HCT116 (cell line): ENCODE measurements around the gene PCDHGA3.

Experiments used
- CEBPB ChIP-seq: IDR thresholded peaks from 2 replicates; pipeline ENCODE4 v1.6.1; 2012; ENCODE audit warnings: low read depth
- EZH2 ChIP-seq: fragments of 200-600 bp; sonication (generic); IDR thresholded peaks from 2 replicates; pipeline ENCODE4 v1.6.1; 2017; ENCODE audit warnings: antibody characterized with exemption, mixed run types
- FOSL1 ChIP-seq: IDR thresholded peaks from 2 replicates; pipeline ENCODE4 v1.6.1; 2012; ENCODE audit warnings: low read depth
- YY1 ChIP-seq: IDR thresholded peaks from 2 replicates; pipeline ENCODE4 v1.6.1; 2011; ENCODE audit warnings: low read length, low read depth, moderate library complexity, mild to moderate bottlenecking; ENCODE audit not compliant: insufficient replicate concordance; ENCODE audit errors: extremely low read depth
- TF ChIP-seq, protein P1 (sequence below), 3 experiments: fragments of 200-600 bp in 1 of 3; sonication (generic) in 1 of 3; IDR thresholded peaks in 2 of 3; conservative IDR thresholded peaks in 1 of 3; 2 replicates each; pipeline ENCODE4 v1.5.1; 2012 to 2017; ENCODE audit warnings: low read depth in 2 of 3, low read length in 2 of 3, antibody characterized with exemption in 1 of 3, borderline replicate concordance in 1 of 3, control low read depth in 1 of 3, mild to moderate bottlenecking in 1 of 3, mixed read lengths in 1 of 3, mixed run types in 1 of 3, moderate library complexity in 1 of 3; ENCODE audit not compliant: insufficient read depth in 1 of 3
- TF ChIP-seq, protein P2 (sequence below): IDR thresholded peaks from 2 replicates; pipeline ENCODE4 v1.6.1; 2012; ENCODE audit warnings: low read depth
- TF ChIP-seq, protein P3 (sequence below): IDR thresholded peaks from 2 replicates; pipeline ENCODE4 v1.6.1; 2011; ENCODE audit warnings: mild to moderate bottlenecking, low read length, moderate library complexity; ENCODE audit not compliant: insufficient replicate concordance; ENCODE audit errors: extremely low read depth

DNA sequence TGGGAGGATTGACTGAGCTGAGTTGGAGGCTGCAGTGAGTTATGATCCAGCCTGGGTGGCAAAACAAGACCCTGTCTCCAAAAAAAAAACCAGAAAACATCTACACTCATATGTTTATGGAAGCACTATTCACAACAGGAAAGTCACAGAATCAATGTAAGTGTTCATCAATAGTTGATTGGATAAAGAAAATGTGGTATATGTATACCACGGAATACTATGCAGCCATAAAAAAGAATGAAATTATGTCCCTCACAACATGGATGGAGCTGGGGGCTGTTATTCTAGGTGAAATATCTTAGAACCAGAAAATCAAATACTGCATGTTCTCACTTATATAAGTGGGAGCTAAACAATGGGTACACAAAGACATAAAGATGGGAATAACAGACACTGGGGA is 37.0 kb upstream of the PCDHGA3 start:
- TF ChIP-seq, protein P1, sequence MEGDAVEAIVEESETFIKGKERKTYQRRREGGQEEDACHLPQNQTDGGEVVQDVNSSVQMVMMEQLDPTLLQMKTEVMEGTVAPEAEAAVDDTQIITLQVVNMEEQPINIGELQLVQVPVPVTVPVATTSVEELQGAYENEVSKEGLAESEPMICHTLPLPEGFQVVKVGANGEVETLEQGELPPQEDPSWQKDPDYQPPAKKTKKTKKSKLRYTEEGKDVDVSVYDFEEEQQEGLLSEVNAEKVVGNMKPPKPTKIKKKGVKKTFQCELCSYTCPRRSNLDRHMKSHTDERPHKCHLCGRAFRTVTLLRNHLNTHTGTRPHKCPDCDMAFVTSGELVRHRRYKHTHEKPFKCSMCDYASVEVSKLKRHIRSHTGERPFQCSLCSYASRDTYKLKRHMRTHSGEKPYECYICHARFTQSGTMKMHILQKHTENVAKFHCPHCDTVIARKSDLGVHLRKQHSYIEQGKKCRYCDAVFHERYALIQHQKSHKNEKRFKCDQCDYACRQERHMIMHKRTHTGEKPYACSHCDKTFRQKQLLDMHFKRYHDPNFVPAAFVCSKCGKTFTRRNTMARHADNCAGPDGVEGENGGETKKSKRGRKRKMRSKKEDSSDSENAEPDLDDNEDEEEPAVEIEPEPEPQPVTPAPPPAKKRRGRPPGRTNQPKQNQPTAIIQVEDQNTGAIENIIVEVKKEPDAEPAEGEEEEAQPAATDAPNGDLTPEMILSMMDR (IDR thresholded peaks at IDR 0.05 in 2 of 3, conservative IDR thresholded peaks at IDR 0.05 in 1 of 3; ENCODE audit: borderline replicate concordance in 1 of 3, insufficient read depth in 1 of 3, low read depth in 2 of 3, low read length in 2 of 3), result no peak
- TF ChIP-seq, protein P2, sequence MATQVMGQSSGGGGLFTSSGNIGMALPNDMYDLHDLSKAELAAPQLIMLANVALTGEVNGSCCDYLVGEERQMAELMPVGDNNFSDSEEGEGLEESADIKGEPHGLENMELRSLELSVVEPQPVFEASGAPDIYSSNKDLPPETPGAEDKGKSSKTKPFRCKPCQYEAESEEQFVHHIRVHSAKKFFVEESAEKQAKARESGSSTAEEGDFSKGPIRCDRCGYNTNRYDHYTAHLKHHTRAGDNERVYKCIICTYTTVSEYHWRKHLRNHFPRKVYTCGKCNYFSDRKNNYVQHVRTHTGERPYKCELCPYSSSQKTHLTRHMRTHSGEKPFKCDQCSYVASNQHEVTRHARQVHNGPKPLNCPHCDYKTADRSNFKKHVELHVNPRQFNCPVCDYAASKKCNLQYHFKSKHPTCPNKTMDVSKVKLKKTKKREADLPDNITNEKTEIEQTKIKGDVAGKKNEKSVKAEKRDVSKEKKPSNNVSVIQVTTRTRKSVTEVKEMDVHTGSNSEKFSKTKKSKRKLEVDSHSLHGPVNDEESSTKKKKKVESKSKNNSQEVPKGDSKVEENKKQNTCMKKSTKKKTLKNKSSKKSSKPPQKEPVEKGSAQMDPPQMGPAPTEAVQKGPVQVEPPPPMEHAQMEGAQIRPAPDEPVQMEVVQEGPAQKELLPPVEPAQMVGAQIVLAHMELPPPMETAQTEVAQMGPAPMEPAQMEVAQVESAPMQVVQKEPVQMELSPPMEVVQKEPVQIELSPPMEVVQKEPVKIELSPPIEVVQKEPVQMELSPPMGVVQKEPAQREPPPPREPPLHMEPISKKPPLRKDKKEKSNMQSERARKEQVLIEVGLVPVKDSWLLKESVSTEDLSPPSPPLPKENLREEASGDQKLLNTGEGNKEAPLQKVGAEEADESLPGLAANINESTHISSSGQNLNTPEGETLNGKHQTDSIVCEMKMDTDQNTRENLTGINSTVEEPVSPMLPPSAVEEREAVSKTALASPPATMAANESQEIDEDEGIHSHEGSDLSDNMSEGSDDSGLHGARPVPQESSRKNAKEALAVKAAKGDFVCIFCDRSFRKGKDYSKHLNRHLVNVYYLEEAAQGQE, result no peak
- TF ChIP-seq EZH2 (no peak), CEBPB (no peak), FOSL1 (no peak), YY1 (no peak)
- TF ChIP-seq, protein P3, sequence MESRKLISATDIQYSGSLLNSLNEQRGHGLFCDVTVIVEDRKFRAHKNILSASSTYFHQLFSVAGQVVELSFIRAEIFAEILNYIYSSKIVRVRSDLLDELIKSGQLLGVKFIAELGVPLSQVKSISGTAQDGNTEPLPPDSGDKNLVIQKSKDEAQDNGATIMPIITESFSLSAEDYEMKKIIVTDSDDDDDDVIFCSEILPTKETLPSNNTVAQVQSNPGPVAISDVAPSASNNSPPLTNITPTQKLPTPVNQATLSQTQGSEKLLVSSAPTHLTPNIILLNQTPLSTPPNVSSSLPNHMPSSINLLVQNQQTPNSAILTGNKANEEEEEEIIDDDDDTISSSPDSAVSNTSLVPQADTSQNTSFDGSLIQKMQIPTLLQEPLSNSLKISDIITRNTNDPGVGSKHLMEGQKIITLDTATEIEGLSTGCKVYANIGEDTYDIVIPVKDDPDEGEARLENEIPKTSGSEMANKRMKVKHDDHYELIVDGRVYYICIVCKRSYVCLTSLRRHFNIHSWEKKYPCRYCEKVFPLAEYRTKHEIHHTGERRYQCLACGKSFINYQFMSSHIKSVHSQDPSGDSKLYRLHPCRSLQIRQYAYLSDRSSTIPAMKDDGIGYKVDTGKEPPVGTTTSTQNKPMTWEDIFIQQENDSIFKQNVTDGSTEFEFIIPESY, result no peak
